H9 (cell line): ENCODE results near the gene LRP1B. TPM values are rescaled to one million over a fixed set of nuclear protein-coding genes. Genes with fewer than 3 reads are reported as not detected.

Source experiments
- DNase-seq: peaks from one replicate; pipeline ENCODE4 v3.0.0-alpha.2; 2017
- H2AFZ ChIP-seq: one replicate; pipeline ENCODE4 v1.6.1; 2013; ENCODE audit warnings: mild to moderate bottlenecking, low read length, control low read depth, moderate library complexity
- H2AK5ac ChIP-seq: 2 replicates; pipeline ENCODE4 v1.6.1; 2013; ENCODE audit warnings: low read length, control low read depth, mixed read lengths; ENCODE audit not compliant: insufficient read length
- H2BK120ac ChIP-seq: one replicate; pipeline ENCODE4 v1.6.1; 2013; ENCODE audit warnings: low read depth, mild to moderate bottlenecking, low read length, control low read depth, inconsistent platforms; ENCODE audit not compliant: poor library complexity, severe bottlenecking
- H2BK12ac ChIP-seq: 2 replicates; pipeline ENCODE4 v1.6.1; 2013; ENCODE audit warnings: low read length, control low read depth, mixed read lengths, low read depth; ENCODE audit not compliant: insufficient read length
- H2BK15ac ChIP-seq: 2 replicates; pipeline ENCODE4 v1.6.1; 2013; ENCODE audit warnings: low read depth, low read length, control low read depth
- H2BK20ac ChIP-seq: one replicate; pipeline ENCODE4 v1.6.1; 2013; ENCODE audit warnings: low read depth, mild to moderate bottlenecking, low read length, control low read depth, inconsistent platforms; ENCODE audit not compliant: poor library complexity, severe bottlenecking
- H2BK5ac ChIP-seq: 2 replicates; pipeline ENCODE4 v1.6.1; 2013; ENCODE audit warnings: low read length, control low read depth, mixed read lengths; ENCODE audit not compliant: insufficient read length
- H3K14ac ChIP-seq: 2 replicates; pipeline ENCODE4 v1.6.1; 2013; ENCODE audit warnings: low read length, control low read depth; ENCODE audit not compliant: insufficient read depth
- H3K18ac ChIP-seq: 2 replicates; pipeline ENCODE4 v1.6.1; 2013; ENCODE audit warnings: low read depth, mild to moderate bottlenecking, mixed read lengths, low read length, control low read depth; ENCODE audit not compliant: insufficient read length
- H3K23ac ChIP-seq: 2 replicates; pipeline ENCODE4 v1.6.1; 2013; ENCODE audit warnings: low read length, control low read depth, mixed read lengths, low read depth; ENCODE audit not compliant: insufficient read length
- H3K23me2 ChIP-seq: 2 replicates; pipeline ENCODE4 v1.6.1; 2013; ENCODE audit warnings: low read depth, mild to moderate bottlenecking, mixed read lengths, low read length, control low read depth; ENCODE audit not compliant: insufficient read length, poor library complexity, severe bottlenecking
- H3K27ac ChIP-seq: 2 replicates; pipeline ENCODE4 v1.5.1; 2013; ENCODE audit warnings: low read length, control low read depth, mixed read lengths, low read depth; ENCODE audit not compliant: insufficient read length
- H3K27me3 ChIP-seq: 2 replicates; pipeline ENCODE4 v1.6.1; 2013; ENCODE audit warnings: low read length, control low read depth, inconsistent platforms; ENCODE audit not compliant: insufficient read depth
- H3K4ac ChIP-seq: 2 replicates; pipeline ENCODE4 v1.6.1; 2013; ENCODE audit warnings: low read depth, mild to moderate bottlenecking, control low read depth, inconsistent platforms, low read length, moderate library complexity
- H3K4me1 ChIP-seq: 2 replicates; pipeline ENCODE4 v1.6.1; 2013; ENCODE audit warnings: low read length, control low read depth, inconsistent platforms; ENCODE audit not compliant: insufficient read depth
- H3K4me2 ChIP-seq: 2 replicates; pipeline ENCODE4 v1.6.1; 2013; ENCODE audit warnings: low read length, control low read depth, mixed read lengths; ENCODE audit not compliant: insufficient read length, insufficient read depth
- H3K56ac ChIP-seq: 2 replicates; pipeline ENCODE4 v1.6.1; 2013; ENCODE audit warnings: low read depth, mild to moderate bottlenecking, mixed read lengths, low read length, control low read depth; ENCODE audit not compliant: insufficient read length
- H3K79me1 ChIP-seq: 2 replicates; pipeline ENCODE4 v1.6.1; 2013; ENCODE audit warnings: low read depth, mild to moderate bottlenecking, moderate library complexity, low read length, control low read depth, inconsistent platforms; ENCODE audit not compliant: insufficient read depth, poor library complexity, severe bottlenecking
- H3K79me2 ChIP-seq: 2 replicates; pipeline ENCODE4 v1.6.1; 2013; ENCODE audit warnings: low read length, control low read depth, inconsistent platforms; ENCODE audit not compliant: insufficient read depth
- H3K9ac ChIP-seq: 2 replicates; pipeline ENCODE4 v1.6.1; 2013; ENCODE audit warnings: low read length, control low read depth, mixed read lengths; ENCODE audit not compliant: insufficient read length; ENCODE audit errors: extremely low read depth
- H3K9me3 ChIP-seq: one replicate; pipeline ENCODE4 v1.6.1; 2013; ENCODE audit warnings: low read depth, low read length, inconsistent platforms; ENCODE audit not compliant: control insufficient read depth
- H3T11ph ChIP-seq: one replicate; pipeline ENCODE4 v1.6.1; 2013; ENCODE audit warnings: mild to moderate bottlenecking, low read length, control low read depth, inconsistent platforms
- H4K20me1 ChIP-seq: one replicate; pipeline ENCODE4 v1.6.1; 2013; ENCODE audit not compliant: control insufficient read depth, insufficient read length, insufficient read depth
- H4K5ac ChIP-seq: 2 replicates; pipeline ENCODE4 v1.6.1; 2013; ENCODE audit warnings: low read depth, mild to moderate bottlenecking, mixed read lengths, low read length, control low read depth; ENCODE audit not compliant: insufficient read length
- H4K8ac ChIP-seq: replicated peaks from 2 replicates; pipeline ENCODE4 v1.6.1; 2013; ENCODE audit warnings: low read length, control low read depth, mixed read lengths, low read depth; ENCODE audit not compliant: insufficient read length
- H4K91ac ChIP-seq: 2 replicates; pipeline ENCODE4 v1.6.1; 2013; ENCODE audit warnings: low read depth, mild to moderate bottlenecking, moderate library complexity, mixed read lengths, low read length, control low read depth; ENCODE audit not compliant: insufficient read length
- H3K27ac Mint-ChIP-seq, 3 experiments: 2 replicates in 2 of 3; 3 replicates in 1 of 3; pipeline ENCODE4 v1.8.0; 2020 to 2021; ENCODE audit warnings: mixed read lengths in 3 of 3, mild to moderate bottlenecking in 1 of 3, moderate library complexity in 1 of 3
- H3K27me3 Mint-ChIP-seq: 2 replicates; pipeline ENCODE4 v1.8.0; 2021; ENCODE audit warnings: low read depth, mild to moderate bottlenecking, moderate library complexity, mixed read lengths
- H3K36me3 Mint-ChIP-seq, 3 experiments: 2 replicates in 2 of 3; 3 replicates in 1 of 3; pipeline ENCODE4 v1.8.0; 2020 to 2021; ENCODE audit warnings: low read depth in 3 of 3, mixed read lengths in 3 of 3; ENCODE audit not compliant: insufficient read depth in 1 of 3
- H3K4me1 Mint-ChIP-seq, 2 experiments: 2 replicates each; pipeline ENCODE4 v1.8.0; 2020; ENCODE audit warnings: mixed read lengths in 2 of 2
- H3K4me3 Mint-ChIP-seq, 2 experiments: 2 replicates in 1 of 2; 3 replicates in 1 of 2; pipeline ENCODE4 v1.8.0; 2020 to 2021; ENCODE audit warnings: mild to moderate bottlenecking in 2 of 2, mixed read lengths in 2 of 2, moderate library complexity in 1 of 2
- H3K9me3 Mint-ChIP-seq, 2 experiments: 2 replicates in 1 of 2; 3 replicates in 1 of 2; pipeline ENCODE4 v1.8.0; 2020; ENCODE audit warnings: mild to moderate bottlenecking in 2 of 2, mixed read lengths in 2 of 2, moderate library complexity in 1 of 2
- WGBS: extraction: QIAGEN DNeasy Blood & Tissue Kit; methylation state at CpG from one replicate; pipeline ENCODE4 v1.1.7; 2013; ENCODE audit warnings: missing lambda C conversion rate, low lambda C conversion rate, mixed read lengths; ENCODE audit not compliant: insufficient read length; ENCODE audit errors: extremely low coverage; 5-methylcytosine and 5-hydroxymethylcytosine counted together
- total RNA-seq: library from RNA; stranded (reverse); gene quantifications from 2 replicates; pipeline ENCODE4 v1.2.1, GENCODE V29; 2021
- TF ChIP-seq, protein P1 (sequence below): fragments of 200-600 bp; sonication (generic); conservative IDR thresholded peaks from 3 replicates; pipeline ENCODE4 v1.8.0; 2021; ENCODE audit warnings: antibody characterized with exemption, mild to moderate bottlenecking

LRP1B gene
- total RNA-seq, 1 experiment from 2014 or later: not detected

GRCh38 chr2:141569941-141570340, 560.9 kb downstream of the LRP1B start:
- Histone ChIP-seq H3K56ac (no peak overlapping the region), H3K14ac (no peak overlapping the region), H4K20me1 (no peaks in the 10 kb centered on the region), H3K23me2 (no peaks in the 10 kb centered on the region), H2AK5ac (no peak overlapping the region), H3K4me1 (no peaks in the 10 kb centered on the region; the same call in 1 of the 2 replicates), H3K23ac (no peak overlapping the region), H4K91ac (no peak overlapping the region), H3K79me2 (no peaks in the 10 kb centered on the region), H3K27ac (no peak overlapping the region), H3K18ac (no peak overlapping the region), H2BK15ac (no peak overlapping the region), H2BK12ac (no peak overlapping the region), H3K79me1 (no peaks in the 10 kb centered on the region), H2AFZ (no peak overlapping the region), H2BK5ac (no peak overlapping the region), H4K5ac (no peak overlapping the region), H2BK120ac (no peak overlapping the region), H3K4me2 (no peak overlapping the region), H2BK20ac (no peak overlapping the region), H3T11ph (no peak overlapping the region), H4K8ac (peak overlapping the region; percentile 52), H3K9me3 (no peaks in the 10 kb centered on the region), H3K4ac (no peak overlapping the region), H3K9ac (no peak overlapping the region), H3K27me3 (no peaks in the 10 kb centered on the region)
- Mint-ChIP-seq H3K9me3 (peaks cover 7 to 17% of the 10 kb centered on the region in 2 experiments; a peak in 3 of 5 replicates), H3K27me3 (no peaks in the 10 kb centered on the region), H3K36me3 (peaks cover 0 to 17% (median 16%) of the 10 kb centered on the region in 3 experiments; a peak in 5 of 7 replicates), H3K4me3 (no peak overlapping the region; a peak in 1 of 5 replicates), H3K27ac (peak overlapping the region; percentile 3 to 53 (median 26); a peak in 2 of 7 replicates), H3K4me1 (peaks cover 14 to 19% of the 10 kb centered on the region in 2 experiments)
- TF ChIP-seq, protein P1, sequence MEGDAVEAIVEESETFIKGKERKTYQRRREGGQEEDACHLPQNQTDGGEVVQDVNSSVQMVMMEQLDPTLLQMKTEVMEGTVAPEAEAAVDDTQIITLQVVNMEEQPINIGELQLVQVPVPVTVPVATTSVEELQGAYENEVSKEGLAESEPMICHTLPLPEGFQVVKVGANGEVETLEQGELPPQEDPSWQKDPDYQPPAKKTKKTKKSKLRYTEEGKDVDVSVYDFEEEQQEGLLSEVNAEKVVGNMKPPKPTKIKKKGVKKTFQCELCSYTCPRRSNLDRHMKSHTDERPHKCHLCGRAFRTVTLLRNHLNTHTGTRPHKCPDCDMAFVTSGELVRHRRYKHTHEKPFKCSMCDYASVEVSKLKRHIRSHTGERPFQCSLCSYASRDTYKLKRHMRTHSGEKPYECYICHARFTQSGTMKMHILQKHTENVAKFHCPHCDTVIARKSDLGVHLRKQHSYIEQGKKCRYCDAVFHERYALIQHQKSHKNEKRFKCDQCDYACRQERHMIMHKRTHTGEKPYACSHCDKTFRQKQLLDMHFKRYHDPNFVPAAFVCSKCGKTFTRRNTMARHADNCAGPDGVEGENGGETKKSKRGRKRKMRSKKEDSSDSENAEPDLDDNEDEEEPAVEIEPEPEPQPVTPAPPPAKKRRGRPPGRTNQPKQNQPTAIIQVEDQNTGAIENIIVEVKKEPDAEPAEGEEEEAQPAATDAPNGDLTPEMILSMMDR: no peak
- no peak for DNase-seq
- WGBS: no CpG with 5 or more reads among the region's 4 CpGs
